Liver (tissue), 9 donors: ENCODE results near the gene TMEM141. TPM values are rescaled to one million over a fixed set of nuclear protein-coding genes. Genes with fewer than 3 reads are reported as not detected.

Experiments used
- DNase-seq: peaks from one replicate; pipeline ENCODE4 v3.0.0-alpha.2; 2017; ENCODE audit warnings: low spot score
- H3K27ac ChIP-seq, 2 donors: one replicate each; pipeline ENCODE4 v1.7.0; 2013; ENCODE audit warnings: inconsistent platforms in 2 of 2, low read length in 2 of 2, control low read depth in 1 of 2, low read depth in 1 of 2, mild to moderate bottlenecking in 1 of 2
- H3K27me3 ChIP-seq, 4 donors: one replicate each; pipeline versions ENCODE4 v1.6.1 to v1.7.0; 2013; ENCODE audit warnings: low read length in 3 of 4, inconsistent platforms in 1 of 4, mild to moderate bottlenecking in 1 of 4, moderate library complexity in 1 of 4; ENCODE audit not compliant: control insufficient read depth in 4 of 4, insufficient read depth in 4 of 4
- H3K36me3 ChIP-seq, 4 donors: one replicate each; pipeline versions ENCODE4 v1.6.1 to v1.7.0; 2013; ENCODE audit warnings: low read length in 3 of 4, mild to moderate bottlenecking in 3 of 4, low read depth in 1 of 4, moderate library complexity in 1 of 4; ENCODE audit not compliant: control insufficient read depth in 4 of 4, insufficient read depth in 3 of 4
- H3K4me1 ChIP-seq, 4 donors: one replicate each; pipeline versions ENCODE4 v1.6.1 to v1.7.0; 2013; ENCODE audit warnings: low read length in 3 of 4, mild to moderate bottlenecking in 3 of 4, moderate library complexity in 1 of 4; ENCODE audit not compliant: control insufficient read depth in 4 of 4, insufficient read depth in 4 of 4
- H3K4me3 ChIP-seq, 3 donors: one replicate each; pipeline versions ENCODE4 v1.6.1 to v1.7.0; 2013; ENCODE audit warnings: low read length in 3 of 3, control low read depth in 1 of 3, low read depth in 1 of 3, mild to moderate bottlenecking in 1 of 3
- H3K9ac ChIP-seq, 2 donors: one replicate each; pipeline ENCODE4 v1.7.0; 2013; ENCODE audit warnings: low read length in 2 of 2, mild to moderate bottlenecking in 2 of 2, moderate library complexity in 2 of 2, control low read depth in 1 of 2, low read depth in 1 of 2
- H3K9me3 ChIP-seq, 4 donors: one replicate each; pipeline versions ENCODE4 v1.6.1 to v1.7.0; 2013; ENCODE audit warnings: low read length in 3 of 4; ENCODE audit not compliant: control insufficient read depth in 4 of 4
- EGR1 ChIP-seq, 2 donors: IDR thresholded peaks; 2 replicates each; pipeline ENCODE4 v1.6.1; 2016 to 2018; ENCODE audit warnings: antibody characterized with exemption in 2 of 2, low read depth in 2 of 2
- FOXA2 ChIP-seq: IDR thresholded peaks from 2 replicates; pipeline ENCODE4 v1.6.1; 2016; ENCODE audit warnings: antibody characterized with exemption
- GABPA ChIP-seq, 2 donors: IDR thresholded peaks in 1 of 2; conservative IDR thresholded peaks in 1 of 2; 2 replicates each; pipeline ENCODE4 v1.6.1; 2016; ENCODE audit warnings: antibody characterized with exemption in 2 of 2, mild to moderate bottlenecking in 1 of 2, moderate library complexity in 1 of 2
- HNF4A ChIP-seq, 2 donors: conservative IDR thresholded peaks; 2 replicates each; pipeline ENCODE4 v1.6.1; 2016; ENCODE audit warnings: antibody characterized with exemption in 2 of 2, mild to moderate bottlenecking in 2 of 2
- HNF4G ChIP-seq: IDR thresholded peaks from 2 replicates; pipeline ENCODE4 v1.6.1; 2016; ENCODE audit warnings: antibody characterized with exemption
- JUND ChIP-seq, 2 donors: IDR thresholded peaks; 2 replicates each; pipeline ENCODE4 v1.6.1; 2016; ENCODE audit warnings: antibody characterized with exemption in 2 of 2
- NR2F2 ChIP-seq: IDR thresholded peaks from 2 replicates; pipeline ENCODE4 v1.6.1; 2016; ENCODE audit warnings: antibody characterized with exemption
- RAD21 ChIP-seq, 2 donors: IDR thresholded peaks; 2 replicates each; pipeline ENCODE4 v1.6.1; 2016; ENCODE audit warnings: antibody characterized with exemption in 2 of 2, mild to moderate bottlenecking in 2 of 2
- RXRA ChIP-seq, 2 donors: IDR thresholded peaks; 2 replicates each; pipeline ENCODE4 v1.6.1; 2017 to 2018; ENCODE audit warnings: antibody characterized with exemption in 2 of 2, mild to moderate bottlenecking in 1 of 2
- SP1 ChIP-seq: IDR thresholded peaks from 2 replicates; pipeline ENCODE4 v1.6.1; 2018; ENCODE audit warnings: antibody characterized with exemption, mild to moderate bottlenecking
- TAF1 ChIP-seq: conservative IDR thresholded peaks from 2 replicates; pipeline ENCODE4 v1.6.1; 2016; ENCODE audit warnings: antibody characterized with exemption, mild to moderate bottlenecking
- YY1 ChIP-seq: IDR thresholded peaks from 2 replicates; pipeline ENCODE4 v1.6.1; 2016; ENCODE audit warnings: antibody characterized with exemption, mild to moderate bottlenecking
- WGBS: extraction: QIAGEN DNeasy Blood & Tissue Kit; methylation state at CpG from one replicate; pipeline ENCODE4 v1.1.7; 2013; 5-methylcytosine and 5-hydroxymethylcytosine counted together
- polyA plus RNA-seq, 2 donors: library from polyadenylated mRNA; stranded (reverse) in 1 of 2; unstranded in 1 of 2; fragments of 200-250 nt in 1 of 2; fragments of >200 nt in 1 of 2; fragmentation: Nextera tagmentation in 1 of 2; extraction: Ambion mirVana in 1 of 2; gene quantifications; one replicate each; pipeline versions ENCODE4 v1.2.1 to v1.2.3, GENCODE V29; 2013 to 2015
- total RNA-seq, 2 donors: library from RNA; depleted of rRNA; stranded (reverse); fragments of >200 nt; gene quantifications; one replicate each; pipeline ENCODE4 v1.2.3, GENCODE V29; 2014
- TF ChIP-seq, protein P1 (sequence below): IDR thresholded peaks from 2 replicates; pipeline ENCODE4 v1.6.1; 2016; ENCODE audit warnings: antibody characterized with exemption, mild to moderate bottlenecking
- TF ChIP-seq, protein P2 (sequence below): IDR thresholded peaks from 2 replicates; pipeline ENCODE4 v1.6.1; 2016; ENCODE audit warnings: antibody characterized with exemption
- TF ChIP-seq, protein P3 (sequence below): IDR thresholded peaks from 2 replicates; pipeline ENCODE4 v1.6.1; 2016; ENCODE audit warnings: antibody characterized with exemption
- TF ChIP-seq, protein P4 (sequence below): IDR thresholded peaks from 2 replicates; pipeline ENCODE4 v1.6.1; 2016; ENCODE audit warnings: antibody characterized with exemption
- TF ChIP-seq, protein P5 (sequence below): fragments of 150-350 bp; IDR thresholded peaks from 2 replicates; pipeline ENCODE4 v1.5.1; 2017; ENCODE audit warnings: improper control_type of control experiment, low read depth, low read length; ENCODE audit not compliant: missing input control
- donor health status: healthy.
- donor health status: healthy.
- donor health status: healthy.
- donor health status: healthy.
- donor health status: healthy.

The TMEM141 gene
- total and polyA plus RNA-seq, 4 donors = 32.2 to 74.7 (median 66.2) TPM

DNA sequence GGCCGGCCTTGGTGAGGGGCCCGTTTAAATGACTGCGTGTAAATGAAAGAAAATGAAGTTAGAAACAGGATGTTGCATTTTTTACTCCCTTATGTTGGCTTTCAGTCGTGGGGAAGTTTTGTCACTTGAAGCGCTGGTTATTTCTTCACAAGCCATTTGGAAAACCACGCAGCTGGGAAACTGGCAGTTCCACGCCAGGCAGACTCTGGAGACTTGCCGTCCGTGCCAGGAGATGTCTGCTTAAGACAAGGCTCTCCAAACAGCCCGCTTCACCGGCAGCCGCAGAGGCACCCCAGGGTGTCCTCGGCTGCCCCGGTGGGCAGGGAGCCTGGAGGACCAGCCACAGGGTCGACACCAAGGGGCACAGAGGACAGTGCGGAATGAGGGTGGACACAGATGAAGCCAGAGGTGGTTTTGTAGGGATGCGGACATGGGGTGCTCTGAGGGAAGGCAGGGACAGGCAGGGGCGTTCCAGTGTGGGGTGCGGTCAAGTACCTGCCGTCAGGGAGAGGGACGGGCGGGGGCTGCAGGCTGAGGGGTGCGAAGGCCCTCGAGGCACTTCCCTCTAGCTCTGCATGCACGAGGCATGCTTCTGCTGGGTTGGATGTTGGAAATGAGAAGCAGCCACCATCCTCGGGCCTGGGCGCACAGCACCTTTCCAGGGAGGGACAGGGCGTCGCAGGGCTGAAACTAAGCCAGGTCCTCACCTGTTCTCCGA lies 40.0 kb downstream of the TMEM141 start (continued):
- TF ChIP-seq, protein P1, sequence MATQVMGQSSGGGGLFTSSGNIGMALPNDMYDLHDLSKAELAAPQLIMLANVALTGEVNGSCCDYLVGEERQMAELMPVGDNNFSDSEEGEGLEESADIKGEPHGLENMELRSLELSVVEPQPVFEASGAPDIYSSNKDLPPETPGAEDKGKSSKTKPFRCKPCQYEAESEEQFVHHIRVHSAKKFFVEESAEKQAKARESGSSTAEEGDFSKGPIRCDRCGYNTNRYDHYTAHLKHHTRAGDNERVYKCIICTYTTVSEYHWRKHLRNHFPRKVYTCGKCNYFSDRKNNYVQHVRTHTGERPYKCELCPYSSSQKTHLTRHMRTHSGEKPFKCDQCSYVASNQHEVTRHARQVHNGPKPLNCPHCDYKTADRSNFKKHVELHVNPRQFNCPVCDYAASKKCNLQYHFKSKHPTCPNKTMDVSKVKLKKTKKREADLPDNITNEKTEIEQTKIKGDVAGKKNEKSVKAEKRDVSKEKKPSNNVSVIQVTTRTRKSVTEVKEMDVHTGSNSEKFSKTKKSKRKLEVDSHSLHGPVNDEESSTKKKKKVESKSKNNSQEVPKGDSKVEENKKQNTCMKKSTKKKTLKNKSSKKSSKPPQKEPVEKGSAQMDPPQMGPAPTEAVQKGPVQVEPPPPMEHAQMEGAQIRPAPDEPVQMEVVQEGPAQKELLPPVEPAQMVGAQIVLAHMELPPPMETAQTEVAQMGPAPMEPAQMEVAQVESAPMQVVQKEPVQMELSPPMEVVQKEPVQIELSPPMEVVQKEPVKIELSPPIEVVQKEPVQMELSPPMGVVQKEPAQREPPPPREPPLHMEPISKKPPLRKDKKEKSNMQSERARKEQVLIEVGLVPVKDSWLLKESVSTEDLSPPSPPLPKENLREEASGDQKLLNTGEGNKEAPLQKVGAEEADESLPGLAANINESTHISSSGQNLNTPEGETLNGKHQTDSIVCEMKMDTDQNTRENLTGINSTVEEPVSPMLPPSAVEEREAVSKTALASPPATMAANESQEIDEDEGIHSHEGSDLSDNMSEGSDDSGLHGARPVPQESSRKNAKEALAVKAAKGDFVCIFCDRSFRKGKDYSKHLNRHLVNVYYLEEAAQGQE = no peak
- TF ChIP-seq YY1 (no peak), RAD21 (IDR thresholded peaks at IDR 0.05) (no peak)
- TF ChIP-seq, protein P2, sequence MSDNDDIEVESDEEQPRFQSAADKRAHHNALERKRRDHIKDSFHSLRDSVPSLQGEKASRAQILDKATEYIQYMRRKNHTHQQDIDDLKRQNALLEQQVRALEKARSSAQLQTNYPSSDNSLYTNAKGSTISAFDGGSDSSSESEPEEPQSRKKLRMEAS = no peak

DNA sequence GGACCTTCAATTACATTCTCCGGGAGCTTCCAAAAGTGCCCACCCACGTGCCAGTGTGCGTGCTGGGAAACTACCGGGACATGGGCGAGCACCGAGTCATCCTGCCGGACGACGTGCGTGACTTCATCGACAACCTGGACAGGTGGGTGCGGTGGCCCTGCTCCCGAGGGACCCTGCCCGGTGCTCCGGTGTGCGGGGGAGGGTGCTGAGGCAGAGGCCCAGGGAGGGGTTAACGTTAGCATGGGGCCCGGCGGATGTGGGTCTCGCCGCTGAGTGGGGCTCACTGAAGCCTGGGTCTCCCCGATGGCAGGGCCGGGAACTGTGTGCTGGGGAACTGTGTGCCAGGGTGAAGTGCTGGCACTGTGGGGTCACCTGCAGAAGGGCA lies 40.6 kb downstream of the TMEM141 start:
- no peak overlapping the region for H3K4me3 ChIP-seq
- no peaks in the 10 kb centered on the region for H3K27me3 ChIP-seq
- no peaks in the 10 kb centered on the region for H3K9me3 ChIP-seq
- H3K9ac ChIP-seq = no peak overlapping the region
- H3K36me3 ChIP-seq = peaks cover 12 to 49% (median 21%) of the 10 kb centered on the region in 4 donors
- TF ChIP-seq RAD21 (IDR thresholded peaks at IDR 0.05) (no peak), YY1 (no peak), GABPA (IDR thresholded peaks at IDR 0.05 in 1 of 2, conservative IDR thresholded peaks at IDR 0.05 in 1 of 2) (no peak), FOXA2 (no peak), HNF4A (conservative IDR thresholded peaks at IDR 0.05) (no peak), TAF1 (no peak), SP1 (no peak), RXRA (IDR thresholded peaks at IDR 0.05) (no peak), EGR1 (IDR thresholded peaks at IDR 0.05; ENCODE audit: low read depth in 2 of 2) (no peak), JUND (IDR thresholded peaks at IDR 0.05) (no peak), NR2F2 (no peak), HNF4G (no peak)
- TF ChIP-seq, protein P3, sequence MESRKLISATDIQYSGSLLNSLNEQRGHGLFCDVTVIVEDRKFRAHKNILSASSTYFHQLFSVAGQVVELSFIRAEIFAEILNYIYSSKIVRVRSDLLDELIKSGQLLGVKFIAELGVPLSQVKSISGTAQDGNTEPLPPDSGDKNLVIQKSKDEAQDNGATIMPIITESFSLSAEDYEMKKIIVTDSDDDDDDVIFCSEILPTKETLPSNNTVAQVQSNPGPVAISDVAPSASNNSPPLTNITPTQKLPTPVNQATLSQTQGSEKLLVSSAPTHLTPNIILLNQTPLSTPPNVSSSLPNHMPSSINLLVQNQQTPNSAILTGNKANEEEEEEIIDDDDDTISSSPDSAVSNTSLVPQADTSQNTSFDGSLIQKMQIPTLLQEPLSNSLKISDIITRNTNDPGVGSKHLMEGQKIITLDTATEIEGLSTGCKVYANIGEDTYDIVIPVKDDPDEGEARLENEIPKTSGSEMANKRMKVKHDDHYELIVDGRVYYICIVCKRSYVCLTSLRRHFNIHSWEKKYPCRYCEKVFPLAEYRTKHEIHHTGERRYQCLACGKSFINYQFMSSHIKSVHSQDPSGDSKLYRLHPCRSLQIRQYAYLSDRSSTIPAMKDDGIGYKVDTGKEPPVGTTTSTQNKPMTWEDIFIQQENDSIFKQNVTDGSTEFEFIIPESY = no peak
- TF ChIP-seq, protein P4, sequence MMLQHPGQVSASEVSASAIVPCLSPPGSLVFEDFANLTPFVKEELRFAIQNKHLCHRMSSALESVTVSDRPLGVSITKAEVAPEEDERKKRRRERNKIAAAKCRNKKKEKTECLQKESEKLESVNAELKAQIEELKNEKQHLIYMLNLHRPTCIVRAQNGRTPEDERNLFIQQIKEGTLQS = no peak
- TF ChIP-seq, protein P1 = no peak
- TF ChIP-seq, protein P2 = no peak
- TF ChIP-seq, protein P5, sequence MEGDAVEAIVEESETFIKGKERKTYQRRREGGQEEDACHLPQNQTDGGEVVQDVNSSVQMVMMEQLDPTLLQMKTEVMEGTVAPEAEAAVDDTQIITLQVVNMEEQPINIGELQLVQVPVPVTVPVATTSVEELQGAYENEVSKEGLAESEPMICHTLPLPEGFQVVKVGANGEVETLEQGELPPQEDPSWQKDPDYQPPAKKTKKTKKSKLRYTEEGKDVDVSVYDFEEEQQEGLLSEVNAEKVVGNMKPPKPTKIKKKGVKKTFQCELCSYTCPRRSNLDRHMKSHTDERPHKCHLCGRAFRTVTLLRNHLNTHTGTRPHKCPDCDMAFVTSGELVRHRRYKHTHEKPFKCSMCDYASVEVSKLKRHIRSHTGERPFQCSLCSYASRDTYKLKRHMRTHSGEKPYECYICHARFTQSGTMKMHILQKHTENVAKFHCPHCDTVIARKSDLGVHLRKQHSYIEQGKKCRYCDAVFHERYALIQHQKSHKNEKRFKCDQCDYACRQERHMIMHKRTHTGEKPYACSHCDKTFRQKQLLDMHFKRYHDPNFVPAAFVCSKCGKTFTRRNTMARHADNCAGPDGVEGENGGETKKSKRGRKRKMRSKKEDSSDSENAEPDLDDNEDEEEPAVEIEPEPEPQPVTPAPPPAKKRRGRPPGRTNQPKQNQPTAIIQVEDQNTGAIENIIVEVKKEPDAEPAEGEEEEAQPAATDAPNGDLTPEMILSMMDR = no peak
- 95% methylated on average over 23 of the region's 23 CpGs for WGBS
- H3K4me1 ChIP-seq = no peaks in the 10 kb centered on the region
- no peak for DNase-seq
- H3K27ac ChIP-seq = no peak overlapping the region
